B cell (primary cell): Measurements from ENCODE around the gene NKX2-2. TPM values are rescaled to one million over a fixed set of nuclear protein-coding genes. Genes with fewer than 3 reads are reported as not detected.

Experiments
- ATAC-seq: fragments of 200-7000 bp; cut with Tn5 transposase; one replicate; pipeline ENCODE4 v1.10.0; 2021; ENCODE audit warnings: low read depth, mild to moderate bottlenecking, moderate number of reproducible peaks, moderate library complexity
- CTCF ChIA-PET: fragments of 350-600 bp; sonication (Branson Sonifier 250); formaldehyde crosslinking; loops from one replicate; lab custom pipeline; 2021; ENCODE audit warnings: antibody characterized with exemption, inconsistent platforms; lab: Charles Lee
- POLR2A ChIA-PET: fragments of 350-600 bp; sonication (Branson Sonifier 250); formaldehyde crosslinking; loops from one replicate; lab custom pipeline; 2021; ENCODE audit warnings: antibody characterized with exemption; lab: Charles Lee
- DNase-seq: peaks from one replicate; pipeline ENCODE4 v3.0.0; 2013
- H2AFZ ChIP-seq: 2 replicates; pipeline ENCODE4 v1.6.1; 2012; ENCODE audit warnings: mild to moderate bottlenecking, low read depth, low read length; ENCODE audit not compliant: insufficient read depth, poor library complexity, severe bottlenecking
- H3K27ac ChIP-seq, 2 donors: 1 replicate in 1 of 2; 2 replicates in 1 of 2; pipeline ENCODE4 v1.5.1; 2012 to 2013; ENCODE audit warnings: low read length in 2 of 2, mild to moderate bottlenecking in 2 of 2, moderate library complexity in 1 of 2
- H3K27me3 ChIP-seq, 4 experiments: fragments of 200-600 bp in 1 of 4; sonication (generic) in 1 of 4; replicated peaks in 1 of 4; 1 replicate in 2 of 4; 2 replicates in 2 of 4; pipeline versions ENCODE4 v1.6.1 to v1.7.0; 2013 to 2016; ENCODE audit warnings: low read length in 3 of 4, mild to moderate bottlenecking in 2 of 4, mixed read lengths in 1 of 4, moderate library complexity in 1 of 4; ENCODE audit not compliant: insufficient read depth in 4 of 4, control insufficient read depth in 3 of 4; ENCODE audit errors: control extremely low read depth in 1 of 4
- H3K36me3 ChIP-seq, 2 experiments: replicated peaks in 1 of 2; 1 replicate in 1 of 2; 2 replicates in 1 of 2; pipeline versions ENCODE4 v1.6.1 to v1.7.1; 2013; ENCODE audit warnings: low read length in 1 of 2; ENCODE audit not compliant: insufficient read depth in 2 of 2, control insufficient read depth in 1 of 2; ENCODE audit errors: control extremely low read depth in 1 of 2, extremely low read depth in 1 of 2
- H3K4me1 ChIP-seq, 2 donors: fragments of 200-600 bp in 1 of 2; sonication (generic) in 1 of 2; 1 replicate in 1 of 2; 2 replicates in 1 of 2; pipeline versions ENCODE4 v1.5.1 to v1.6.1; 2013 to 2017; ENCODE audit warnings: low read length in 2 of 2; ENCODE audit not compliant: control insufficient read depth in 2 of 2, insufficient read depth in 2 of 2
- H3K4me2 ChIP-seq: replicated peaks from 2 replicates; pipeline ENCODE3; 2012; ENCODE audit warnings: mild to moderate bottlenecking, low read depth, low read length; ENCODE audit not compliant: poor library complexity, severe bottlenecking
- H3K4me3 ChIP-seq, 5 experiments: fragments of 200-600 bp in 1 of 5; sonication (generic) in 1 of 5; 1 replicate in 3 of 5; 2 replicates in 2 of 5; pipeline versions ENCODE4 v1.5.1 to v1.7.0; 2011 to 2016; ENCODE audit warnings: low read length in 4 of 5, mild to moderate bottlenecking in 4 of 5, low read depth in 2 of 5, control low read depth in 1 of 5, moderate library complexity in 1 of 5; ENCODE audit not compliant: insufficient read depth in 1 of 5; ENCODE audit errors: control extremely low read depth in 1 of 5, extremely low read depth in 1 of 5
- H3K79me2 ChIP-seq: fragments of 200-600 bp; sonication (generic); one replicate; pipeline ENCODE4 v1.6.0; 2016; ENCODE audit warnings: low read length; ENCODE audit not compliant: control insufficient read depth, insufficient read depth
- H3K9ac ChIP-seq: fragments of 200-600 bp; sonication (generic); 2 replicates; pipeline ENCODE4 v1.6.1; 2017; ENCODE audit warnings: mild to moderate bottlenecking, low read length, moderate library complexity
- H3K9me3 ChIP-seq, 3 donors: one replicate each; pipeline versions ENCODE4 v1.6.1 to v1.7.1; 2013; ENCODE audit warnings: low read length in 2 of 3; ENCODE audit not compliant: control insufficient read depth in 2 of 3, insufficient read depth in 1 of 3; ENCODE audit errors: control extremely low read depth in 1 of 3
- H4K20me1 ChIP-seq: 2 replicates; pipeline ENCODE4 v1.6.0; 2012; ENCODE audit warnings: mild to moderate bottlenecking, low read length; ENCODE audit not compliant: insufficient read depth, control insufficient read depth, poor library complexity, severe bottlenecking
- H3K27ac Mint-ChIP-seq: one replicate; pipeline ENCODE4 v1.8.0; 2021; ENCODE audit warnings: mixed read lengths
- H3K27me3 Mint-ChIP-seq: one replicate; pipeline ENCODE4 v1.8.0; 2021; ENCODE audit warnings: mixed read lengths
- H3K4me1 Mint-ChIP-seq: one replicate; pipeline ENCODE4 v1.8.0; 2021; ENCODE audit warnings: mixed read lengths
- H3K4me3 Mint-ChIP-seq: one replicate; pipeline ENCODE4 v1.8.0; 2021; ENCODE audit warnings: mixed read lengths
- H3K9me3 Mint-ChIP-seq: one replicate; pipeline ENCODE4 v1.8.0; 2022; ENCODE audit warnings: mixed read lengths; ENCODE audit not compliant: insufficient read depth
- EZH2 ChIP-seq: IDR thresholded peaks from 2 replicates; pipeline ENCODE4 v1.6.1; 2012; ENCODE audit warnings: borderline replicate concordance, low read depth, mild to moderate bottlenecking, moderate library complexity, low read length; ENCODE audit not compliant: insufficient read depth, poor library complexity, severe bottlenecking
- WGBS: methylation state at CpG from one replicate; pipeline ENCODE4 v1.1.5; 2013; ENCODE audit warnings: missing lambda C conversion rate; ENCODE audit not compliant: insufficient coverage; 5-methylcytosine and 5-hydroxymethylcytosine counted together
- intact Hi-C: fragments of 100-400 bp; cut with micrococcal nuclease; formaldehyde crosslinking; loops from one replicate; pipeline ENCODE4 v1.10.0; 2022
- polyA plus RNA-seq: library from polyadenylated mRNA; depleted of rRNA; stranded (reverse); fragments of >200 nt; gene quantifications from 2 replicates; pipeline ENCODE4 v1.2.3, GENCODE V29; 2012
- total RNA-seq, 2 donors: library from RNA; stranded (reverse); fragments of 120-200 nt in 1 of 2; gene quantifications; 1 replicate in 1 of 2; 2 replicates in 1 of 2; pipeline versions ENCODE4 v1.2.3 to v1.2.4, GENCODE V29; 2013 to 2022
- TF ChIP-seq, protein P1 (sequence below): fragments of 200-600 bp; IDR thresholded peaks from one replicate; pipeline ENCODE4 v1.8.0; 2022; ENCODE audit warnings: antibody characterized with exemption, mild to moderate bottlenecking

The NKX2-2 gene
- total and polyA plus RNA-seq, 2 donors (not counting 1 experiment from before 2014, with no cell fraction given) = not detected

DNA sequence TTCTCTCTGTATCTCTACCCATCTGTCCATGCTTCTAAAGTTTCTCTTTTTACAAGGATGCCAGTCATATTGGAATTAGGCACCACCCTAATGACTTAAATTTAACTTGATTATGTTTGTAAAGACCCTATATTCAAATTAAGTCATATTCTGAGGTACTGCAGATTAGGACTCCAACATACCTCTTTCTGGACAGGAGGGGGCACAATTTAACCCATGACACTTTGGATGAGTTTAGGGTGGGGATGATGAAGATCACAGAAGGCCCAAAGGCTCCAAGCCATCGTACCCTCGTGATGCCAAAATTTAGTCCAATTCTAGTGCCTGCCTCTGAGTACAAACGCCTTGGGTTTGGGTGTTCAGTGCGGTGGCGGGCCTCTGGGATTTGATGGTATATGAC is 15.0 kb upstream of the NKX2-2 start:
- H3K9me3 Mint-ChIP-seq = no peaks in the 10 kb centered on the region
- POLR2A ChIA-PET = no interaction called here
- H3K4me3 Mint-ChIP-seq = no peak overlapping the region
- no peaks in the 10 kb centered on the region for H3K36me3 ChIP-seq
- H3K9ac ChIP-seq = no peak overlapping the region
- H3K27me3 ChIP-seq = peaks cover 0 to 22% (median 12%) of the 10 kb centered on the region in 4 experiments
- no peak for TF ChIP-seq EZH2
- TF ChIP-seq, protein P1, sequence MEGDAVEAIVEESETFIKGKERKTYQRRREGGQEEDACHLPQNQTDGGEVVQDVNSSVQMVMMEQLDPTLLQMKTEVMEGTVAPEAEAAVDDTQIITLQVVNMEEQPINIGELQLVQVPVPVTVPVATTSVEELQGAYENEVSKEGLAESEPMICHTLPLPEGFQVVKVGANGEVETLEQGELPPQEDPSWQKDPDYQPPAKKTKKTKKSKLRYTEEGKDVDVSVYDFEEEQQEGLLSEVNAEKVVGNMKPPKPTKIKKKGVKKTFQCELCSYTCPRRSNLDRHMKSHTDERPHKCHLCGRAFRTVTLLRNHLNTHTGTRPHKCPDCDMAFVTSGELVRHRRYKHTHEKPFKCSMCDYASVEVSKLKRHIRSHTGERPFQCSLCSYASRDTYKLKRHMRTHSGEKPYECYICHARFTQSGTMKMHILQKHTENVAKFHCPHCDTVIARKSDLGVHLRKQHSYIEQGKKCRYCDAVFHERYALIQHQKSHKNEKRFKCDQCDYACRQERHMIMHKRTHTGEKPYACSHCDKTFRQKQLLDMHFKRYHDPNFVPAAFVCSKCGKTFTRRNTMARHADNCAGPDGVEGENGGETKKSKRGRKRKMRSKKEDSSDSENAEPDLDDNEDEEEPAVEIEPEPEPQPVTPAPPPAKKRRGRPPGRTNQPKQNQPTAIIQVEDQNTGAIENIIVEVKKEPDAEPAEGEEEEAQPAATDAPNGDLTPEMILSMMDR = no peak
- no peaks in the 10 kb centered on the region for H3K4me1 Mint-ChIP-seq
- no peaks in the 10 kb centered on the region for H3K79me2 ChIP-seq
- no peak overlapping the region for H2AFZ ChIP-seq
- no peaks in the 10 kb centered on the region for H3K4me1 ChIP-seq
- intact Hi-C loops = no loop called here
- DNase-seq (no peak), ATAC-seq (no peak)
- no peaks in the 10 kb centered on the region for H3K9me3 ChIP-seq
- CTCF ChIA-PET = no interaction called here
- no peaks in the 10 kb centered on the region for H4K20me1 ChIP-seq
- H3K4me2 ChIP-seq = no peak overlapping the region
- WGBS = 89% methylated on average over 5 of the region's 5 CpGs
- H3K27ac ChIP-seq = no peak overlapping the region
- H3K27ac Mint-ChIP-seq = no peak overlapping the region
- no peak overlapping the region for H3K4me3 ChIP-seq
- H3K27me3 Mint-ChIP-seq = peaks cover 70% of the 10 kb centered on the region

DNA sequence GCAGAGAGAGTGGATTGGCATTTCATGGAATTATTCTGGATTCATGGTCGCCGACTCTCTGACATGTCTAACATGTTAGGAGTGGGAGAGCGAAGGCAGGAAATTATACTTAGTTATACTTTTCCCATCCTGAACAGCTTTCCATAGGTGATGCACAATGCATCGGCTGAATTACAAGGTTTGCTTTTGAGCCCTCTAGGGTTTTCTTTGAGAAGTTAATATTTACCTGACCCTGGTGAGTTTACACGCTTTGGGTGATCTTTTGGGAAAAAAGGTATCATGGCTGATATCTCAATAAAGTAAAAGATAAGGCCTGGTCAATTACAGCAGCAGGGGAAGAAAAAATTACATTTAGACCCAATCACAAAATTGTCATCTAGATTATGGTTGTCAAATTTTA is 14.0 kb upstream of the NKX2-2 start:
- H3K4me1 ChIP-seq = no peaks in the 10 kb centered on the region
- CTCF ChIA-PET = no interaction called here
- peaks cover 0 to 23% (median 20%) of the 10 kb centered on the region in 4 experiments for H3K27me3 ChIP-seq
- H2AFZ ChIP-seq = no peak overlapping the region
- no peak overlapping the region for H3K27ac Mint-ChIP-seq
- no peak overlapping the region for H3K4me2 ChIP-seq
- peaks cover 0 to 4% (median 0%) of the 10 kb centered on the region in 3 donors for H3K9me3 ChIP-seq
- no peaks in the 10 kb centered on the region for H3K4me1 Mint-ChIP-seq
- H3K27ac ChIP-seq = no peak overlapping the region
- H3K36me3 ChIP-seq = no peaks in the 10 kb centered on the region
- ATAC-seq (no peak), DNase-seq (no peak)
- POLR2A ChIA-PET = no interaction called here
- TF ChIP-seq, protein P1 = no peak
- TF ChIP-seq EZH2 = no peak
- peaks cover 73% of the 10 kb centered on the region for H3K27me3 Mint-ChIP-seq
- H3K4me3 ChIP-seq = no peak overlapping the region
- H4K20me1 ChIP-seq = no peaks in the 10 kb centered on the region
- no peak overlapping the region for H3K9ac ChIP-seq
- H3K4me3 Mint-ChIP-seq = no peak overlapping the region
- no peaks in the 10 kb centered on the region for H3K79me2 ChIP-seq
- H3K9me3 Mint-ChIP-seq = no peaks in the 10 kb centered on the region
- intact Hi-C loops = no loop called here
- no CpG with 5 or more reads among the region's 5 CpGs for WGBS
